Measurements from ENCODE around the gene TNS3. TPM values are rescaled to one million over a fixed set of nuclear protein-coding genes. Genes with fewer than 3 reads are reported as not detected.
A peak's percentile ranks its signal among the peaks of the same experiment; 100 is the strongest.

Gene TNS3
- total RNA-seq, 1 donor from 2014 or later: 89.8 TPM

DNA sequence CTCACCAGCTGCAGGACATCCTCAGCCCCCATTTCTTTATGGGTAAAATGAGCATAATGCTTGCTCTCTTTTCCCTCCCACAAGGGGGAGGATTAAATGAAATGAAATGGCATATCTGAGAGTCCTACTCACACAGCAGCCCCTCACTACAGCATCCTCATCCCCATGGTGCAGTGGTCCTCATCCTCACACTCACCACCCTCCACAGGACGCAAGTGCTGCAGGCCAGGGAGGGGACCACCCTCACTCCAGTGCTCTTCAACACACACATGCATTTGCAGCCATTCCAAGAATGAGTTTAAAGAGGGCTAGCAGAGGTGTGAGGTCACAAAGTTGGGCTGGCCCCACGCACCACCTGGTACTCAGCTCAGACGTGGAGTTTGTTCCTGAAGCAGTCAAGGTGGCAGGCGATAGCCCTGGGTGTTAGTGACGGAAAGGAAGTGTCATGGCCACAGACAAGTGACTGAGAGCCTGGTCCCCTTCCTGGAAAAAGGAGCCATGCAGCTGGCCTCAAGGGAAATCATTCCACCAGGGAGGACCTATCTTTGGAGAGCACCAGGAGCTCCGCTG, 234.0 kb downstream of the TNS3 start:
- intact Hi-C loops (cut with DNase I): no loop called here
- Histone ChIP-seq H3K36me3 (peaks cover 18 to 19% of the 10 kb centered on the region in 2 donors), H3K4me3 (no peak overlapping the region), H3K27ac (no peak overlapping the region), H3K9me3 (no peaks in the 10 kb centered on the region), H3K27me3 (no peaks in the 10 kb centered on the region), H3K4me1 (no peaks in the 10 kb centered on the region)
- DNase-seq (ENCODE audit: low spot score in 2 of 2): no peak
- TF ChIP-seq, protein P1, sequence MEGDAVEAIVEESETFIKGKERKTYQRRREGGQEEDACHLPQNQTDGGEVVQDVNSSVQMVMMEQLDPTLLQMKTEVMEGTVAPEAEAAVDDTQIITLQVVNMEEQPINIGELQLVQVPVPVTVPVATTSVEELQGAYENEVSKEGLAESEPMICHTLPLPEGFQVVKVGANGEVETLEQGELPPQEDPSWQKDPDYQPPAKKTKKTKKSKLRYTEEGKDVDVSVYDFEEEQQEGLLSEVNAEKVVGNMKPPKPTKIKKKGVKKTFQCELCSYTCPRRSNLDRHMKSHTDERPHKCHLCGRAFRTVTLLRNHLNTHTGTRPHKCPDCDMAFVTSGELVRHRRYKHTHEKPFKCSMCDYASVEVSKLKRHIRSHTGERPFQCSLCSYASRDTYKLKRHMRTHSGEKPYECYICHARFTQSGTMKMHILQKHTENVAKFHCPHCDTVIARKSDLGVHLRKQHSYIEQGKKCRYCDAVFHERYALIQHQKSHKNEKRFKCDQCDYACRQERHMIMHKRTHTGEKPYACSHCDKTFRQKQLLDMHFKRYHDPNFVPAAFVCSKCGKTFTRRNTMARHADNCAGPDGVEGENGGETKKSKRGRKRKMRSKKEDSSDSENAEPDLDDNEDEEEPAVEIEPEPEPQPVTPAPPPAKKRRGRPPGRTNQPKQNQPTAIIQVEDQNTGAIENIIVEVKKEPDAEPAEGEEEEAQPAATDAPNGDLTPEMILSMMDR (IDR thresholded peaks at IDR 0.05): no peak

DNA sequence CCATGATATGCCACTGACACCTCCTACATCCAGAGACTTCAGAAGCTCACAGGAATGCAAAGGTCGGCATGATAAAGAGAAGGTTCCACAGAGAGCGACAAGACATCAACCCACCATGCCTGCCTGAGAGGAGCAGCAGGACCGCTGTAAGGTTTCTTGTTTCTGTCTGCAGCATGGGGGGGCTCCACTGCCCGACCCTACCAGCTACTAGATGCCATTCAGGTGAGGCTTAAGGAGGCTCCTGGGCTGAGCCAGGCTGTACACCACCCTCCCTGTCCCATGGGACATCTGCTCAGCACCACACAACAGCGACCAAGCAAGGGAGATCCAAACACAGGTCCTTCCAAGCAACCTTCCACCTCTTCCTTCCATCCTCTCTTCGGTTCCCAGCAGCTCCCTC, 234.6 kb downstream of the TNS3 start:
- no peaks in the 10 kb centered on the region for H3K4me1 ChIP-seq
- TF ChIP-seq, protein P1 (IDR thresholded peaks at IDR 0.05): no peak
- H3K9me3 ChIP-seq: no peaks in the 10 kb centered on the region
- H3K4me3 ChIP-seq: no peak overlapping the region
- no peak overlapping the region for H3K27ac ChIP-seq
- no peaks in the 10 kb centered on the region for H3K27me3 ChIP-seq
- intact Hi-C loops (cut with DNase I): no loop called here
- DNase-seq (ENCODE audit: low spot score in 2 of 2): peak in 1 of 2 donors; percentile 30
- H3K36me3 ChIP-seq: peaks cover 21 to 24% of the 10 kb centered on the region in 2 donors

DNA sequence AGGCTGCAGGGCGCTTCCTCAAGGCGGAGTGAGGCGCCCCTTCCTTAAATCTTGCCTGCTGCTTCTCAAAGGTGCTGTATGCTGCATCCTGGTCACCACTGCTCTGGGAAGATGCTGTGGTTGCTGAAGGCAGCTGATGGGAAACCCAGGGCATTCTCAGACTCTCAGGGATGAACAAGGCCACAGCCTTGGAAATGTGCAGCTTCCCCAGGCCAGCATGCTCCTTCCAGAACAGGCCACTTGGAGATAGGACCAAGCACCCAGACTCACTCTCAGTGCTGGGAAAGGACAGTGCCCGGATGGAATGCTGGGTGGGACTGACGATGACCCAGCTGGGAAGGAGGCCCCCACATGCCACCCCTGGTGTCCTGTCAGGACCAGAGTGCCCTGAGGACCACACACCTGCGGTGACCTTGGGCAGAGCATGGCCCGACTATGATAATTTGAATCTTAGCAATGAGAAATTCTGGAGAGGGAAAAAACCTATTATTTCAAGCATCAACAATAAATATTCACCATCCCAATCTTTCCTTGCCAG, 235.5 kb downstream of the TNS3 start:
- H3K4me3 ChIP-seq: no peak overlapping the region
- H3K4me1 ChIP-seq: no peaks in the 10 kb centered on the region
- DNase-seq (ENCODE audit: low spot score in 2 of 2): peak in 1 of 2 donors; percentile 33
- intact Hi-C loops (cut with DNase I): no loop called here
- TF ChIP-seq, protein P1 (IDR thresholded peaks at IDR 0.05): no peak
- H3K36me3 ChIP-seq: peaks cover 21 to 30% of the 10 kb centered on the region in 2 donors
- no peaks in the 10 kb centered on the region for H3K9me3 ChIP-seq
- no peak overlapping the region for H3K27ac ChIP-seq
- H3K27me3 ChIP-seq: no peaks in the 10 kb centered on the region

DNA sequence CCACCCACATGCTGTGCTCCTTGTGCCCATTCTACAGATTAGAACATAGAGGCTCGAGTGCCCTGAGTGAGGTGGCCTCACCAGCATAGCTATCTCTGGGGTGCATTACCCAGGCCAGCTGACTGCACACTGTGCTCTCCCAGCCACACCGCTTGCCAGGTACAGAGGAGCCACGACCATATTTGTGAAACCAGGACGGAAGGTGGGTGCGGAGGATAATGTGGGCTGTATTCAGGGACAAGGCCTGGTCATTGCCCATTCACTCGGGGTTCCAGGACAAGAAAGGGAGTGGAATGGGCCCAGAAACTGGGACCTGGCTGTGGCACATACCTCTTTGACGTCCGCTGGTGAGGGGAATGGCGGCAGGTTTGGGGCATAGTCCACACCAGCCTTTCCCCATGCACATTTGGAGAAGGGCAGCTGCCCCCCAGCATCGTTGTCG, 236.0 kb downstream of the TNS3 start:
- Histone ChIP-seq H3K4me1 (no peaks in the 10 kb centered on the region), H3K9me3 (no peaks in the 10 kb centered on the region), H3K27me3 (no peaks in the 10 kb centered on the region), H3K36me3 (peaks cover 21 to 30% of the 10 kb centered on the region in 2 donors), H3K4me3 (no peak overlapping the region), H3K27ac (no peak overlapping the region)
- TF ChIP-seq, protein P1 (IDR thresholded peaks at IDR 0.05): no peak
- intact Hi-C loops (cut with DNase I): no loop called here
- DNase-seq (ENCODE audit: low spot score in 2 of 2): peak in 1 of 2 donors; percentile 37

DNA sequence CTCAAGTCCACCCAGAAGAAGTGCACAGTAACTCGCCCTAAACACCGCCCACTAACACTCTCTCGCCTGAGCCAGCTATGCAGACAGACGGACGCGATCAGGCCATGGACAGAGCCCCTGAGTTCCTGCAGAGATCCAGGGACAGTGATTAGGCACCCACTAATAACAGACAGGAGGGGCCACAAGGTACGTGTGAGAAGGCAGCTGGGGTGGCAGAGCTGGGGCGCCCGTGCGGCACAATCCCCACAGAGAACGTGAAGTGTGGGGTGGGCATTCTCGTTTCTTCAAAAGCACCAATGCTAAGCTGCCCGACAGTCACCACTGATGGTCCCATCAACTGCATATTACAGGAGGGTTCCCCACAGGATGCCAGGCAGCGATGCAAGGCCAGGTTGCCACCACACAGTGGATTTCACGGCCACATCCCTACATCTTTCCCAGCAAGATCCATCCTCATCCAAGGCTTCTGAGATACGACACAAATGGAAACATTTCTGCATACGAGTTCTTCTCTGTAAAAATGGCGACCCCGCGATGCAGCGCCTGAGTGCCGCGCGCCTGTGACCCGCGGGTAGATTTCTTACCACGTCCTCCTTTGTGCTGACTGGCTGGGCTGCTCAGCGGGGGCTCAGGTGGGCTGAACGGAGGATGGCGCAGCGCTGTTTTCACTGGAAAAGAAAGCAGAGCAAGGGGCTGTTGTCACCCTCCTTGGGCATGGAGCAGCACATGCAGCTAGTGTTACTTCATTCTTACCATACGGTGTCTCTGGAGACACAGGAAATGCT, 237.5 kb downstream of the TNS3 start:
- TF ChIP-seq, protein P1 (IDR thresholded peaks at IDR 0.05): no peak
- intact Hi-C loops (cut with DNase I): no loop called here
- Histone ChIP-seq H3K4me3 (no peak overlapping the region), H3K36me3 (peaks cover 21 to 30% of the 10 kb centered on the region in 2 donors), H3K27me3 (no peaks in the 10 kb centered on the region), H3K27ac (no peak overlapping the region), H3K9me3 (no peaks in the 10 kb centered on the region), H3K4me1 (no peaks in the 10 kb centered on the region)
- DNase-seq (ENCODE audit: low spot score in 2 of 2): peak in 1 of 2 donors; percentile 55

All from ascending aorta (tissue), 2 donors.